Activated CD8-positive, alpha-beta memory T cell treated with anti-CD3 and anti-CD28 coated beads, Interleukin-2, amount 50 U/mL, for 24 hours (primary cell): ENCODE results near the gene REV1.

Experiments
- DNase-seq: peaks from one replicate; pipeline ENCODE4 v3.0.0-alpha.2; 2020; ENCODE audit errors: extremely low read depth

Gene REV1

GRCh38 chr2:99448556-99448955 lies 41.3 kb downstream of the REV1 start:
- DNase-seq, result no peak

DNA sequence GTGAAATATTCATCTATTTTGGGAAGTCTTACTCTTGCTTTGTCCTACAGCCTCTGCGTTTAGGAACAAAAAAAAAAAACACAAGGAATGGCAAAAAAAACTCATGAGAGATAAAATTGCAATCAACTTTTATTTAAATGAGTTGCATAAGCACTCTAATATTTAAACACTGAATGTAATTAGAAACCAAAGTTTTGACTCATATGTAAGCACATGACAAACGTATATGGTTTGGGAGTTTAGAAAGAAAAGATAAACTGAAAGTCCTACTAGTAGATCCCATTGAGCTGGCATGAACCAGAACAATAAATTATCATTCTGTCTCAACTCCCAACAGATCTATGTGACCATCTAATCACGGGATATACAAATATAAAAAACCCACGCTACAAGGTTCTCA lies 44.8 kb downstream of the REV1 start:
- no peak for DNase-seq

DNA sequence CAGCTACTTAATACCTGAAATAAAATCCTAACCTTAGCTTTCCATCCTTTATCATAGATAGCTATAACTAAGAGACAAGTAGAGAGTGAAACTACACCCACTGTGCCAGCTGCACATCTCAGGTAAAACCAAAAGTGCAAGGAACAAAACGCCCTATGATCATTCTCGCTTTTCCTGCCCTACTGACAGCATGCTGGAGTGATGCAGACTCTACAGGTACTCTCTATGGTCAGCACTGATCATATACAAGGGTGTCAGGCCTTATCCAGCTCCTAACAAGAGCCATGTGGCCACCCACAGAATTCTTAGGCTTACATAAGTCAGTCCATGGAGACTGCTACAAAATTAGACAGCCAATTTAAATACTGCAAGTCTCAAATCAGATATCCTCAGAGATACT lies 45.6 kb downstream of the REV1 start:
- DNase-seq, result no peak

- DNase-seq, result no peak
Observed at GRCh38 chr2:99442837-99443236, 47.0 kb downstream of the REV1 start.

DNA sequence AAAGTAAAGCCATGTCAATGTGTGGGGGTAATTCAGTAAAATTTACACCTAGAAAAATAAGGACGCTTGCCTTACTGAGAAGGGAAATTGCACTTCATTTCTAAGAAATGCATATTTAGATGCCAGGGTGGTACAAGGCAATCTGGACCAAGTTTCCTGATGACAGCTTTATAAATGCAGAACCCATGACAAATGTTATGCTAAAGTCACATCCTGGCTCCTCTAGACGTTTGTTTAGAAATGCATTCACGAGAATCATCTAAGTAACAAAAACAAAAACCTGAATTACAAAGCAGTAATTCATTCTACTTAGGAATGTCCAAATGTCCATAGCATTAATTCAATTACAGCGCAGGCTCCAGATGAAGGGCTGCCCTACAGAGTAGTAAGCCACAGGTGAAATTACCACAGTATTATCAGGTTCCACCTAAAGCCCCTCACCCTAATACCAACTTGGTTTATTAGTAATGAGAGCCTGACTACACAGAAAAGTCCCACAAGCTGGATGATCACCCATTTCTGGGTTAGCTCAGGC lies 49.8 kb downstream of the REV1 start:
- no peak for DNase-seq

DNA sequence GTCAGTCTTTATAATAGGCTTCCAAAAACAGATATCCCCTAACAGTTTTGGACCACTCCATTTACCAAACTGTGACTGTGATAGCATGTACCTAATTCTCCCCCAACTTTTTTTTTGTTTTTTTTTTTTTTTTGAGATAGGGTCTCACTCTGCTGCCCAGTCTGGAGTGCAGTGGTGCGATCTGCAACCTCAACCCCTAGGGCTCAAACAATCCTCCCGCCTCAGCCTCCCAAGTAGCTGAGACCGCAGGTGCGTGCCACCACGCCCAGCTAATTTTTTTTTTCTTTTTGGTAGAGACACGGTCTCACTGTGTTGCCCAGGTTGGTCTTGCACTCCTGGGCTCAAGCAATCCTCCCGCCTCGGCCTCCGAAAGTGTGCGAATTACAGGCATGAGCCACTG lies 52.9 kb downstream of the REV1 start:
- DNase-seq, result no peak

GRCh38 chr2:99433340-99433739 lies 56.5 kb downstream of the REV1 start:
- DNase-seq, result no peak

GRCh38 chr2:99431587-99432275 lies 58.1 kb downstream of the REV1 start:
- DNase-seq, result no peak

GRCh38 chr2:99430614-99431291 lies 59.1 kb downstream of the REV1 start:
- DNase-seq, result no peak

- no peak for DNase-seq
Observed at GRCh38 chr2:99425022-99425421, 64.8 kb downstream of the REV1 start.

DNA sequence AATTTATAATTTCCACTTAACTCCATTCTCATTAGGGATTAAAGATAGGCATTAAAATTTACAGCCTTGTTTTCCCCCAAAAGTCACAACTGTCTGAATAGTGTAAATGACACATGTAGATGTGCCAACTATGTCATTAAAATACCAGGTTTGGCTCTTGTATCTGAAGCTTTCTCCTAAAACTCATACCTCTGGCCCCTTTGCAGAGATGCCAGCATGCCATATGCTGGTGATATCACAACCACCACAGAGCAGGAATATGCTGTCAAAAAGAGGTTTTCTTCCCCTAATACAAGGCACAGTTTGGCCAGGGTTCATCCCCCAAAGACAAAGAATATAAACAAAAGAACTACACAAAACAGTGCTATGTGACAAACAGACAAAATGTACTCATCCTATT lies 65.4 kb downstream of the REV1 start:
- DNase-seq, result no peak

DNA sequence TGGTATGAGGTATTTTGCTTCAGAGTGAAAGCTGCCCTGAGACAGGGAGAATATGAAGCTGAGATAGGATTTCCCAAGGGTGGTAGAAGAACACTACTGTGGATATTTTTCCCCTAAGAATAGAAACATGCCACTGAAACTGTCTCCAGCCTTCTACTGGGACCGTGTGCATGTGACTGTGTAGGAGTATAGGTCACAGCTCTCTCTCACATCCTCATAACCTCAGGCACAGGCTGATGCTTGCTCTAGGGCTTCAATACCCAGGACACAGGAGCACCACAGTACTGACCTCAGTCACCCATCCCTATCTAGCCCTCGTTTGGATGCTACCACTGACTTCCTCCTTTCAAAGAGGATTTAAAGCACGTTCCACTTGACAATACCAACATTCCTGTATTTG lies 67.2 kb downstream of the REV1 start:
- no peak for DNase-seq

DNA sequence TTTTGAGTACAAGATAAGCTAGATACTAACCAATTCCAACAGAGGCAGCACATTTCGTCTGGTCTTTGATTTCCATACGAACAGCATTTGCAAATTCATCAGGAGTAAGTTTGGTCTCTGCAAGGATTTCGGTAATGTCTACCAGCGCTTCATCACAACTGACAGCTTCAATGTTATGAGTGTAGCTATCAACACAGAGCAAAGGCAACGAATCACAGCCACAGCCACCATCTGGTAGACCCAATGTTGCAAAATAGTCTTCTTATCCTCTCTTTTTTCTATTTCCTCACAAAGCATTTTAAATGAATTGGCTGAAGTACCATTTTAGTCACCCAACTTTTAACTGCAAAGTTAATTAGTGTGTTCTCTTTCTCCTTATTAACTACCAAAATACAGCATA lies 68.3 kb downstream of the REV1 start:
- no peak for DNase-seq

DNA sequence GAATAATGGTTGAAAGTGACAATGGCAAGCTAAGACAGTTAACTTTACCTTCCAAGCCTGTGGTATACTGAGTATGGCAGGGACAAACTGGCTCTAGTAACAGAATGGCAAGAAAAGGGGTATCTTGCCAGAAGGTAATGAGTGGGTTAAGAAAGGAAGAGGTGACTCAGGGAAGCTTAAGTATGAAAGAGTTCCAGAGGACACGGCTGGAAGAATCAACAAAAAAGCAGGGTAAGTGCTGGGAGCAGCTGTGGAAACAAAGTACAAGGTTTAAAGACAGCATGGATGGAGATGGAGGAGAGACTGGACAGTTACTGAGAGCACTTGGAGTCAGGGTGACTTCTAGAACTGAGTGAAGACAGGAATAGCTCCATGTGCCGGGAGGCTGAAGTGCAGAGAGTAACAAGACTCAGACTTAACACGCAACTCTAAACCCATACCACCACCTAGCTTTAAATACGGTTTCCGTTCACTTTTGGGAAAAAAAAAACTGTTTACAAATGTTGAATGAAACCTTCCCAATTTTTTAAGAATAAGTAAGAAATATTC lies 69.0 kb downstream of the REV1 start:
- DNase-seq, result no peak

- no peak for DNase-seq
Observed at GRCh38 chr2:99420031-99420430, 69.8 kb downstream of the REV1 start.

DNA sequence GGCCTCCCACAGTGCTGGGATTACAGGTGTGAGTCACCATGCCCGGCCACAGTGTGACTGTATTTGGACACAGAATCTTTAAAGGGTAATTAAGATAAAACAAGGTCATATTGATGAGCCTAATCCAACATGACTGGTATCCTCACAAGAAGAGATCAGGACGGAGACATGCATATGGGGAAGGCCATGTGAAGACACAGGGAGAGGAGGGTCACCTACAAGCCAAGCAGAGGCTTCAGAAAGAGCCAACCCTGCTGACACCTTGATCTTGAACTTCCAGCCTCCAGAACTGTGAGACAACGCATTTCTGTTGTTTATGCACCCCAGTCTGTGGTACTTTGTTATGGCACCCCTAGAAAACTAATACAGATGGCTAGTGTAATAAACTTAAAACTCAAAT lies 72.4 kb downstream of the REV1 start:
- no peak for DNase-seq

DNA sequence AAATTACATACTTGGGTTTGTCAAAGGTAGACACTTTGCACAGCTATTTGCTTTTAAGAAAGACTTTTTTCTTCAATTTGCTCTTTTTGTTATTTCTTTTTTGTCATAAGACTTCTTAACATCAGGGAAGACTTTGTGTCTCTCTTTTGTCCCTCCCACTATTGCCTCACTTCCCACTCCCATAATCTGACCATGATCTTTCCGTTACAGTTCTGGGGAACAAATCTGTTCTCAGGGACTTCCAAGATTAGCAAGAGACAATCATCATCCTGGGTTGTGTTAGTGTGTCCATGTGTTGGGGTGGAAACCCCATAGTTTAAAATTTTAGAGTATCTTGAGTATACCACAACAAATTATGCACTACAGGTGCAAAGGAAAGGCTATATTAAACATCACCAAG lies 75.3 kb downstream of the REV1 start:
- DNase-seq, result no peak

- DNase-seq, result no peak
Observed at GRCh38 chr2:99410276-99410675, 79.5 kb downstream of the REV1 start.

GRCh38 chr2:99406137-99406536 lies 83.7 kb downstream of the REV1 start:
- no peak for DNase-seq

GRCh38 chr2:99404797-99405669 lies 84.8 kb downstream of the REV1 start:
- no peak for DNase-seq

DNA sequence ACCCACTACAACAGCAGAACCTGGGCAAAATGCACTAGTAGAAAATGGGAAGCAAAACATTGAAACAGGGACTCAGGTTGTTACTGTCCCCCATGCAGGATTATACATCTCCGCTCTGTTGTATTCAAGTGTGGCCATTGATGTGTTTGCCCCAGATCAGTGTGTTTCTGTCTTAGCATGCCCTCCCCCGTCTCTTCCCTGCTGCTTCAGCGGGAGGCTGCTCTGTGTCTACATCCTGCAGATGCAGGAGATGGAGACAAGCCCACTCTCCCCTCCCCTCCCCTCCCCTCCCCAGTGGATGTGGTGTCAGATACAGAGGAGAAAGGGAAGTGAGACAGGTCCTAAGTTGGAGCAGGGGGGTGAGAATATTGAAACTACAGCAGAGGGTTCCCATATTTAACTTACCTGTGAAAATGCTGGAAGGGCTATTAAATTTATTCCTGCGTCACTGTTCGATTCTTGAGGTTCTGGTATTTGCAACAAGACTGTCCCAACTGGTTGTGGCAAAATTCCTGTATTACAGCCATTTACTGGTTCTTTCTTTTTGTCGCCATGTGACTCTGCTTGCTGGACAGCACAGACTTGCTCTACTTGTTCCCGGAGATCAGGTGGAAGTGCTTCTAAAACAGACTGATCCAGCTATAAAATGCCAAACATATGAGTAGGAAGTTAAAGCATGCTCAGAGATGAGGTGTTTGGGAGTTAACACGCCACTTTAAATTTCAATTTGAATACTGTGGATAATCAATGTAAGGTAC lies 85.6 kb downstream of the REV1 start:
- DNase-seq, result no peak

GRCh38 chr2:99403524-99403923 lies 86.3 kb downstream of the REV1 start:
- DNase-seq, result no peak
